Fibroblast of lung (primary cell): ENCODE data around the gene CYB5A. TPM values are rescaled to one million over a fixed set of nuclear protein-coding genes. Genes with fewer than 3 reads are reported as not detected.

Experiments
- DNase-seq, 2 donors: peaks; one replicate each; pipeline versions ENCODE4 v3.0.0 to v3.0.0-alpha.2; 2010; ENCODE audit warnings: low read depth in 2 of 2
- H2AFZ ChIP-seq: 2 replicates; pipeline ENCODE4 v1.5.1; 2012; ENCODE audit warnings: low read length, control low read depth, inconsistent platforms
- H3K27ac ChIP-seq: 2 replicates; pipeline ENCODE4 v1.5.1; 2011; ENCODE audit warnings: low read length, control low read depth; ENCODE audit not compliant: insufficient read depth
- H3K27me3 ChIP-seq: 2 replicates; pipeline ENCODE4 v1.5.1; 2011; ENCODE audit warnings: mild to moderate bottlenecking, low read length; ENCODE audit not compliant: control insufficient read depth, insufficient read depth
- H3K36me3 ChIP-seq: 2 replicates; pipeline ENCODE4 v1.5.1; 2011; ENCODE audit warnings: low read length; ENCODE audit not compliant: control insufficient read depth, insufficient read depth
- H3K4me1 ChIP-seq: 2 replicates; pipeline ENCODE4 v1.5.1; 2011; ENCODE audit warnings: low read length; ENCODE audit not compliant: control insufficient read depth, insufficient read depth; ENCODE audit errors: extremely low read depth
- H3K4me2 ChIP-seq: 2 replicates; pipeline ENCODE4 v1.5.1; 2011; ENCODE audit warnings: low read length, control low read depth; ENCODE audit not compliant: insufficient read depth; ENCODE audit errors: extremely low read depth
- H3K4me3 ChIP-seq, 4 experiments: fragments of 200-600 bp in 1 of 4; sonication (generic) in 1 of 4; replicated peaks in 1 of 4; 2 replicates each; pipeline ENCODE4 v1.5.1; 2011 to 2016; ENCODE audit warnings: low read length in 4 of 4, low read depth in 3 of 4, mild to moderate bottlenecking in 3 of 4, control low read depth in 2 of 4, inconsistent platforms in 1 of 4, mixed read lengths in 1 of 4; ENCODE audit not compliant: insufficient read depth in 1 of 4; ENCODE audit errors: control extremely low read depth in 1 of 4
- H3K79me2 ChIP-seq: 2 replicates; pipeline ENCODE4 v1.5.1; 2012; ENCODE audit warnings: mild to moderate bottlenecking, low read length, inconsistent platforms; ENCODE audit not compliant: control insufficient read depth, insufficient read depth
- H3K9ac ChIP-seq: 2 replicates; pipeline ENCODE4 v1.5.1; 2011; ENCODE audit warnings: mild to moderate bottlenecking, low read length, control low read depth; ENCODE audit not compliant: insufficient read depth
- H3K9me3 ChIP-seq: 2 replicates; pipeline ENCODE4 v1.5.1; 2012; ENCODE audit warnings: low read depth, low read length; ENCODE audit not compliant: control insufficient read depth, insufficient read depth
- H4K20me1 ChIP-seq: 2 replicates; pipeline ENCODE4 v1.5.1; 2011; ENCODE audit warnings: low read length; ENCODE audit not compliant: control insufficient read depth, insufficient read depth; ENCODE audit errors: extremely low read depth
- EZH2 ChIP-seq: IDR thresholded peaks from 2 replicates; pipeline ENCODE4 v1.5.1; 2012; ENCODE audit warnings: low read length, control low read depth, mild to moderate bottlenecking; ENCODE audit errors: missing control alignments
- polyA plus RNA-seq, 2 donors: library from polyadenylated mRNA; depleted of rRNA in 1 of 2; stranded (reverse) in 1 of 2; unstranded in 1 of 2; fragments of >200 nt; gene quantifications; 2 replicates each; pipeline ENCODE4 v1.2.1, GENCODE V29; 2011 to 2012; ENCODE audit warnings: missing spikeins in 1 of 2
- total RNA-seq: library from RNA; depleted of rRNA; stranded (reverse); fragments of >200 nt; gene quantifications from 2 replicates; pipeline ENCODE4 v1.2.1, GENCODE V29; 2014
- TF ChIP-seq, protein P1 (sequence below), 2 donors: IDR thresholded peaks in 1 of 2; conservative IDR thresholded peaks in 1 of 2; 1 replicate in 1 of 2; 2 replicates in 1 of 2; pipeline ENCODE4 v1.5.1; 2011 to 2012; ENCODE audit warnings: low read length in 2 of 2, control low read depth in 1 of 2, inconsistent platforms in 1 of 2, low read depth in 1 of 2, mild to moderate bottlenecking in 1 of 2

CYB5A gene
- total and polyA plus RNA-seq, 2 donors (not counting 1 experiment from before 2014, with no cell fraction given): 111 to 113 TPM

DNA sequence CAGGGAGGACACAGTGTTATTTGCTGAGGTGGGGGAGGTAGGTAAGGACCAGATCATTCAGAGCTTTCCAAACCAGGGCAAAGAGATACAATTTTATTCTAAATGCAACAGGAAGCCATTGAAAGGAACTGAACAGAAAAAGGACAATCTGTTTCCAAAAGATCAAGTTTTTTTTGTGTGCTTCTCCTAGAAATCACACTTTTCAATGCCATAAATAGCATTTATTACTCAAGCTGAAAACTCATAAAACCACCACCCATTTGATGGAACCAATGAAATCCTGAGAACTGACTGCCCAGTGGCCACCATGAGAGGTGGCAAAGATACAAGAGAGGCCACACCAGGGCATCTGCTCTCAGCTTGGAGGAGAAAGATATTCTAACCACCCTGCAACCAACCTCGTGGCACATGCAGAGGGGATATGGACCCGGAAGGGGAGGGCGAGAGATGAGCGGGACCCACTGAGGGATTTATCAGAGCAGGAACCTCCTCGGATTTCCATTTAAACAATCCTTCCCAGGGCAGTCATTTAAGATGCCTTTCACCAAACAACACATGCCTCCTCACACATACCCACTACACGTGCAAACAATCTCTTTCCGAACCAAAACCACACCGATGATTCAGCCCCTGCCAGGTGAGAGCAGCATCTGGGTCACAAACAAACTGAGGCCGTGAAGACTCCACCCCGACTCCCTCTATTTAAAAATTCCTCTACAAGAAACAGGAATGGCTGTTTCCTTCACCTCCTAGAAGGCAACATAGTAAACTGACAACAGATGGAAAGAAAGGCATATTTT lies 8.8 kb downstream of the CYB5A start:
- Histone ChIP-seq H3K4me1 (peaks cover 4% of the 10 kb centered on the region), H3K9ac (no peak overlapping the region), H3K9me3 (no peaks in the 10 kb centered on the region), H3K79me2 (no peaks in the 10 kb centered on the region), H3K27ac (no peak overlapping the region), H3K4me2 (no peak overlapping the region), H2AFZ (no peak overlapping the region), H3K36me3 (no peaks in the 10 kb centered on the region), H4K20me1 (no peaks in the 10 kb centered on the region), H3K4me3 (no peak overlapping the region), H3K27me3 (no peaks in the 10 kb centered on the region)
- DNase-seq: no peak
- TF ChIP-seq EZH2: no peak
- TF ChIP-seq, protein P1, sequence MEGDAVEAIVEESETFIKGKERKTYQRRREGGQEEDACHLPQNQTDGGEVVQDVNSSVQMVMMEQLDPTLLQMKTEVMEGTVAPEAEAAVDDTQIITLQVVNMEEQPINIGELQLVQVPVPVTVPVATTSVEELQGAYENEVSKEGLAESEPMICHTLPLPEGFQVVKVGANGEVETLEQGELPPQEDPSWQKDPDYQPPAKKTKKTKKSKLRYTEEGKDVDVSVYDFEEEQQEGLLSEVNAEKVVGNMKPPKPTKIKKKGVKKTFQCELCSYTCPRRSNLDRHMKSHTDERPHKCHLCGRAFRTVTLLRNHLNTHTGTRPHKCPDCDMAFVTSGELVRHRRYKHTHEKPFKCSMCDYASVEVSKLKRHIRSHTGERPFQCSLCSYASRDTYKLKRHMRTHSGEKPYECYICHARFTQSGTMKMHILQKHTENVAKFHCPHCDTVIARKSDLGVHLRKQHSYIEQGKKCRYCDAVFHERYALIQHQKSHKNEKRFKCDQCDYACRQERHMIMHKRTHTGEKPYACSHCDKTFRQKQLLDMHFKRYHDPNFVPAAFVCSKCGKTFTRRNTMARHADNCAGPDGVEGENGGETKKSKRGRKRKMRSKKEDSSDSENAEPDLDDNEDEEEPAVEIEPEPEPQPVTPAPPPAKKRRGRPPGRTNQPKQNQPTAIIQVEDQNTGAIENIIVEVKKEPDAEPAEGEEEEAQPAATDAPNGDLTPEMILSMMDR (conservative IDR thresholded peaks at IDR 0.05 in 1 of 2, IDR thresholded peaks at IDR 0.05 in 1 of 2; ENCODE audit: low read depth in 1 of 2, low read length in 2 of 2): no peak

DNA sequence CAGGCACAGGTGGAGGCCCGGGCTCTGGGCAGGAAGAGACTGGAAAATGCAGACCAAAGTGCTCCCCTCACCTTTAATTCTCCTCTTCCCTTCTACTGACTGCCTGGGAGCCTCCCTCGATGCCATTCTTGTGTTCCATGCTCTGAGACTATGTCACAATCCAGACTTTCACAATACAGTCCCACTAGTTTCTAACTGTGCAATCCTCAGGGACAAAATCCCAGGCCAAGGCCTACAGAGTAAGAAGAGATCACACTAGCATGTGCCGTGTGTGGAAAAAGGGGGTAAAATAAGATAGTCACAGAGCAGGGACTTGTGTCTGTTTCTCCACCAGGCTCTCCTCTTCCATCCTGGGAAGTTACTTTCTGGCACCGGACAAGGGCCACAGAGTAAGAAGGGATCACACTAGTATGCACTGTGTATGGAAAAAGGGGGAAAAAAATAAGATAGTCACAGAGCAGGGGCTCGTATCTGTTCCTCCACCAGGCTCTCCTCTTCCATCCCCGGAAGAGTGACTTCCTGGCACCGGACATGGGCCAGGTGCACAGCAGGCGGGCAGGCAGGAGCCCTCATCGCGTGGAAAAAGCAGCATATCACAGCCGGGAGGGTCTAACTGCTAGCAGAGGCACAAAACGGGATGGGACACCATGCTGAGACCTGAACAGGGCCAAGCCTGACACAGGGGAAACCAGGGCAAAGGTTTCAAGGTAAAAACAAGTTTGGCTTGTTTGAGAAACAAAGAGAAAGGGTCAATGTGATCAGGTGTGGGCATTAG lies 9.6 kb downstream of the CYB5A start:
- Histone ChIP-seq H3K27ac (no peak overlapping the region), H3K4me1 (peaks cover 4% of the 10 kb centered on the region), H3K4me2 (no peak overlapping the region), H4K20me1 (no peaks in the 10 kb centered on the region), H3K9me3 (no peaks in the 10 kb centered on the region), H2AFZ (no peak overlapping the region), H3K36me3 (no peaks in the 10 kb centered on the region), H3K79me2 (no peaks in the 10 kb centered on the region), H3K9ac (no peak overlapping the region), H3K27me3 (no peaks in the 10 kb centered on the region), H3K4me3 (no peak overlapping the region)
- peak in 1 of 2 donors; percentile 37 for DNase-seq
- TF ChIP-seq, protein P1 (conservative IDR thresholded peaks at IDR 0.05 in 1 of 2, IDR thresholded peaks at IDR 0.05 in 1 of 2; ENCODE audit: low read depth in 1 of 2, low read length in 2 of 2): no peak
- TF ChIP-seq EZH2: no peak
